NCI-H1436 treated with DMSO at 0.1 percent for 48 hours (cell line): Measurements from ENCODE around the gene APOD.

ENCODE experiments used
- DNase-seq: peaks from one replicate; lab custom pipeline; 2025; lab: John Stamatoyannopoulos, UW

The APOD gene

DNA sequence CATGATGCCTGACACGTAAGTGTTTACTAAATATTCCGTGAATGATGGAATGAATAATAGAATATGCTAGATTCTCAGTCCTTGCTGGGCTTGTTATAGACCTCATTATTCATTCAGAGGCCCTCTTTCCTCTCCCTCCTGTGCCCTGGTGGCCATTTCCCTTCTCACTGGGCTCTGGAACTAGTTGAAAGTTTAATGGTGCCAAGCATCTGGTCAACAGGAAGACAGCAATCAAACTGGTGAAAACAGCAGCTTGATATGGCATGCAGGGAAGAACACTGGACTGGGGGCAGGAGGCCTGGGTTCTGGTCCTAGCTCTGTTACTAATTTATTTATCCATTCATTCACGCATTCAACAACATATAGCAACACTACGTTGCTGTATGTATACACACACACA lies 3.7 kb upstream of the APOD start:
- DNase-seq = no peak

GRCh38 chr3:195584543-195584870 lies 767 bp upstream of the APOD start:
- DNase-seq = no peak

GRCh38 chr3:195582947-195583346 lies 793 bp downstream of the APOD start:
- DNase-seq = no peak

DNA sequence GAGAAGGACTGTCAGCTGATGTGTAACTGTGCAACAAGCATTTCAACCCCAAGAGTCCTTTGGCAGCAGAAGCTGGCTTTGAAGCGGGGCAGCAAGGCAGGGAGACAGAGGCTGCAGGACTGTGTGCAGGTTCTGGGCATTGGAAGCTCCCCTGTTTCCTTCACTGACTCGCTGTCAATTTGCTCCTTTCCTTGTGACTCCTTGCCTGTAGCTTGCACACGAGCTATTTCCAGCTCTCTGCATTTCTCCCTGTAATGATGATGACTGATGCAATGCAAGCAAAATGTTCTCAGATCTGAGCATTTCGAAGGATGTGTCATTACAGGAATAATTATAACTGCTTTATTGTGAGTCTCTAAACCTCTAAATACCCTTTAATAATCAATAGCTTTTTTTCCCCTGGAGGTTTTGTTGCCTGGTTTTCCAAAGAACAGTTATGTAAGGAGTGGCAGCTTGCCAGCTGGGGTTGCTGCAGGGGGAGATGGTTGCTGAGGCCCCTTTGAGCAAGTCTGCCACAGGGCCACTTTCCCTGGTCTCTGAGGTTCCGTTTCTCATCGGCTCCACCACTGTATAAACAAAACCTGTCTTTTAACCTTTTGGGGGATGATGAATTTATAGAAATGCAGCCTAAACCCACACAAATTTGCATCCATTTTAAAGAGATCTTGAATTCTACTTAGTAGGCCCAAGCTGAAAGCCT lies 2.8 kb downstream of the APOD start:
- no peak for DNase-seq

DNA sequence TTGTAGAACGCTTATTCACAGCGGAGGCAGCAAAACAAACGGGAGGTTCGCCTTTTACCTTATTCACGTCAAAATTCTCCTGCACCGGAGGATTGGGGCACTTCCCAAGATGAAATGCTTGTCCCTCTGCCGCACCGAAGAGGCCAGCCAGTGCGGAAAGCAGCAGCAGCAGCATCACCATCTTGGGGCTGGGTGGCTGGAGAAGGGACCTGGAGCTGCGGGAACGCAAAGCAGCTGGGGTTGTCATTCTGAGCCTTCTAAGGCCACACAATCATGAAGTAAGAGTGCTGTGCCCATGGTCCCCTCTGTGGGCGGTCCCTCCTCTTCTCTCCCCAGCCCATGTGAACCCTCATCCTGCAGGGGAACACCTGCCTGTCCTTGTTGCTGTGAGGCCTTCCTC lies 4.5 kb downstream of the APOD start:
- no peak for DNase-seq

GRCh38 chr3:195578565-195578964 lies 5.2 kb downstream of the APOD start:
- DNase-seq = no peak

GRCh38 chr3:195577645-195578177 lies 6.0 kb downstream of the APOD start:
- no peak for DNase-seq

DNA sequence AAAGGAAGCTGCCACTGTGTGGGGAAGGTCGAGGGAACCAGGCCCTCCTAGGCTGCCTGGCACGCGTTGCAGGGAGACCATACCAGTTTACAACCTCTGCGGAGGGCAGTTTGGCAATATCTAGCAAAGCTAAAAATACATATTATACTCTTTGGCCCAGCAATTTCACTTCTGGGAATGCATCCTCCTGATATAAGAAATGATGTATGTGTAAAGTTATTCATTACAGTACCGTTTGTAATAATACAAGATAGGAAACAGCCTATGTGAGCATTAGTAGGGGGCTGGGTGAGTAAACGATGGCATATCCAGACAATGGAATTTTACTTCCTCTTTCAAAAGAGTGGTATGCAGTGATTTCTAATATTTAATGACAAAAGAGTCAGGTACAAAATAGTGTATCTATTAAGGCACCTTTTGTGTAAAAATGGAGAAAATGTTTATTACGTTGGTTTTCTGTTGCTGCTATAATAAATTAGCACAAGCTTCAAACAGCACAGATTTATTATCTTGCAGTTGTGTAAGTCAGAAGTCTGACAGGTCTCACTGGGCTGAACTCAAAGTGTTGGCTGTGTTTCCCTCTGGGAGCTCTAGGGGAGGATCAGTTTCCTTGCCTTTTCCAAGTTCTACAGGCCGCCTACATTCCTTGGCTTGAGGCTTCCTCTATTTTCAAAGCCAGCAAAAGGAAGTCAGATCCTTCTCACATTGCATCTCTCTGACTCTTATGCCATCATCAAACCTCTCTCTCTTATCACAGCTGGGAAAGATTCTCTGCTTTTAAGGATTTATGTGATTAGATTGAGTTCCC lies 9.0 kb downstream of the APOD start:
- DNase-seq = no peak

DNA sequence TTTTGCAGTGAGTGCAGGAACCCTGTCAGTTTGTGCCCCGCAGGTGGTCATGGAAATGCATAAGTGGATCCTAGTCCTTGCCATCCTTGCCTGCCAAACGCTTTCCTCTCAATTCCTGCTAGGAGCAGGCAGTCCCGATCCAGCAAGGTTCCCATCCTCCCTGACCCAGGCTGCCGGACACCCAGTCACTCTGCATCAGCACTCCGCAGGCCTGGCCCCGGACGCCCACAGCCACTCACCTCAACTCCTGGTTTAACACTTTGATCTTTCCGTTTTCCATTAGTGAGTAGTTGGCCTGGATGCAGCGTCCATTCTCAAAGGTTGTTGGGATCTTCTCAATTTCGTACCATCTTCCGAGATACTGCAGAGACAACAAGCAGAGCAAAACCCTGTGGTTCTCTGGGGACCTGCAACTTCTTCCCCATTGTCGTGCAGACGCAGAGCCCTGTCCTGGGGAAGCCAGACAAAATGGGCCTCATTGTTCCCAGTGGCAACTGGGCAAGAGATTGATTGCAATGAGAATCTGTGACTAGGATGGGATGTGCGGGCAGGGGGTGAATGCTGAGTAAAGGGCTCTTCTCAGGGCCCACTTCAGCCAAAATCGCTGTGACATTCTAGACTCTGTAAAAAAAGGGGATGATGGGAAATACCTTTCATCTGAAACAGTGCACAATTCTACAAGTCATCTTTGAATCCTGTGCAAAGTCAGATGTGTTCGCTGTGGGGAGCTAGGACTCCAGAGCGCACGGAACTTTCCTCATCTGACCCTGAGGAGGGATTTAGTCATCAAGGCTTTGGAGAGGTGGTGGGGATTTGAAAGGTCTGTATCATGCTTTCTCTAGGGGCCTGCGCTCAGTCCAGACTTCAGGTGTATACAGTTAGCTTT lies 9.9 kb downstream of the APOD start:
- DNase-seq = no peak

GRCh38 chr3:195571361-195571760 lies 12.4 kb downstream of the APOD start:
- no peak for DNase-seq

DNA sequence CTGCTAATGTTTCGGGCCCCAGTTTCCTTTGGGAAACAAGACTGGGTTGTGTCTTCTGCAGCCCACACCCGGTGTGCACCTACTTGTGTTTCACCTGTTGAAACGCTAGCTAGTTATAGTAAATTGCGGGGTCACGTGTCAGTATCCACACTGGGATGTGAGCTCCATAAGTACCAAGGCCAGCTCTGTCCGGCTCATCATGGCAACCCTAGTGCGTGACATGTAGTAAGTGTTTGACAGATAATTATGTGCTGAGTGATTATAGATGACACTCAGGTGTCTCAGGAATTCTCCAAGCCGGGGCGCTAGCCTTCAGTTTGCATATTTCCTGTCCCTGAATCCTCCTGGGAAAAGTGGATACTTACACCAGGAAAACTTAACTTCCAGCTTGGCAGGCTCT lies 12.8 kb downstream of the APOD start:
- no peak for DNase-seq

GRCh38 chr3:195570344-195570743 lies 13.4 kb downstream of the APOD start:
- DNase-seq = no peak

DNA sequence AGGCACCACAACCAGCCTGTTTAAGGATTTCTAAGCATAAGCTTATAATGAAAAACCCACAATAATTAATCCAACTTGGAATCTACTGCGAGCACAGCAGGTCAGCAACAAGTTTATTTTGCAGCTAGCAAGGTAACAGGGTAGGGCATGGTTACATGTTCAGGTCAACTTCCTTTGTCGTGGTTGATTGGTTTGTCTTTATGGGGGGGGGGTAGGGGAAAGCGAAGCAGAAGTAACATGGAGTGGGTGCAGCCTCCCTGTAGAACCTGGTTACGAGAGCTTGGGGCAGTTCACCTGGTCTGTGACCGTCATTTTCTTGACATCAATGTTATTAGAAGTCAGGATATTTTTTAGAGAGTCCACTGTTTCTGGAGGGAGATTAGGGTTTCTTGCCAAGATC lies 15.1 kb downstream of the APOD start:
- no peak for DNase-seq

DNA sequence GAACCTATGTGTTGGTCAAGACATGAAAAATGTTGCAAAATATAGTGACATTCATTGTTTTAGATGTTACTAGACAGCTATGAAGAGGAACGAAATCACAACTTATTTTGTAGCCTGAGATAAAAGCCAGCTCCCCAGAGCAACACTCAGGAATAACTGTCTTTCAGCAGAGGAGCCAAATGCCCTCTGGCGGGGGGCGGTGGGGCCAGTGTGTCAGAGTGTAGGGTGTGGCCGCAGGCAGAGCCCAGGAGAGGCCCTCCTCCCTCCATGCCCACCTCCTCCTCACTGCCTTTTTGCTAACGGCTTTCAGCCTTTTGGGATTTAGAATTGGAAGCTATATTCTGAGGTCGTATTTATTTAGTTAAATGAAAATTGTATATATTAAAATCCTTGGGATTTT lies 16.9 kb downstream of the APOD start:
- no peak for DNase-seq

GRCh38 chr3:195565716-195566115 lies 18.0 kb downstream of the APOD start:
- DNase-seq = no peak

GRCh38 chr3:195563317-195563716 lies 20.4 kb downstream of the APOD start:
- DNase-seq = no peak

DNA sequence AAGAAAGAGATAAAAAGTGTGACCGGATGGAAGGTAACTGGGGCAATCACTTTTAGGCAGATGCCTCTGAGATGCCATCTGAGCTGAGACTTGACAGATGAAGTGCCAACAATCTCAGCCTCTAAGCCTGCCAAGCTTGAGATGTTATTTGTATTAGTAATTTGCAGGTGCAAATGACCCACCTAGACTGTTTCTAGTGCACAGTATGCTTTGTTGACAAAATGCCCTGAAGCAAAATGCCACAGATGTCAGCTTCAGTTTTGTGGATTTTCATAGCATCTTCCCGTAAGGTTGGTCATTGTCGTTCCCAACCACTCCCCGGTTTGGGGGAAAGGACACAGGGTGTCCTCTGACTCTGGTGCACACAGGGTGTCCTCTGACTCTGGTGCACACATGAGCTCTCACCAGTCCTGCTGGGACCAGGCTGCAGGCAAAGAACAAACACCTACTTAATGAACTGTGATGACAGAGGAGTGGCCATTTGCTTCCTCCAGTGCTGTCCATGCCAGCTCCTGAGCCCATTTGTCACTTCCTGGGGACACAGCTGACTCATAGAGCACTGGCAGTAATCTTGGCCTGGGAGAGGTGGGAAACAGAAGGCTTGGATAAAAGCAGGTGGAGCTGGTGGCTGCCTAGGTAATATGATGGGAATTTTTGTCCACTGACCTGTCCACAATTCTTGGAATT lies 23.9 kb downstream of the APOD start:
- DNase-seq = no peak

DNA sequence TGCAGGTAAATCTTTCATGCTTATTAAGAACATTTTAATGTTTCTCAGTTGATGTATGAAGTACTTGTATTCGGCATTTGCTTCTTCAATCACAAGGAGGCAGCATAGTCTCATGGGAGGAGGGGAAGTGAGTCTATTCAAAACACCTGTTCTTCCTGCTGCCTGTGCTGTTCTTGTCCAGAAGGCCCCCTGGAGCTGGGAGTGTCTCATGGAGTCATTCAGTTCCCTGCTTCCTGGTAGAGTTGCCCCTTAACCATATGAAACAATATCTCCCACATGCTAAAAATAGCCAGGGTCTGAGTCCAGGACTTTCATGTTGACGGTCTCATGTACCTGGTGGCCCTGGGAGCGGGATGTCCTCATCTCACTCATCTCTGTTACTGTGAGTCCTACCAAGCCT lies 25.1 kb downstream of the APOD start:
- peak; percentile 55 for DNase-seq

- no peak for DNase-seq
Measured at GRCh38 chr3:195557322-195557721, 26.4 kb downstream of the APOD start.

DNA sequence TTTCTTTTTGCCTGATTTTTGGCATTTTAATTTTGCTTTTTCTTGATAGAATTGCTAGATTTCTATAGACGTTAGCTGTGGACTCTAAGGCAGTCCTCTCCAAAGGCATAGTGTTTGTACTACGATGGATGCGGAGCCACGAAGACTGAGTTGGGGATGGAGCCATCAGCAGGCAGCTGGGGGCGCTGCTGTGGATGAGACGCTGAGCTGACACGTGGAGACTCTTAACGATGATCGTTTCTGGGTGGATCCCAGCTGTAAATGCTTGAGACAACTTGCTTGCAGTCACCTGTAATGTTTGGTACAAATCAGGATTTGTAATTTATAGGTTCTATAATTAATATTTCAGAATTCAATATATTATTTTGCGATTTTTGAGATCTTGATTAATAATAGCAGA lies 27.4 kb downstream of the APOD start:
- no peak for DNase-seq

GRCh38 chr3:195555110-195555509 lies 28.6 kb downstream of the APOD start:
- DNase-seq = no peak

GRCh38 chr3:195554458-195554857 lies 29.3 kb downstream of the APOD start:
- no peak for DNase-seq
